ENCODE measurements around the gene HCFC1. TPM values are rescaled to one million over a fixed set of nuclear protein-coding genes. Genes with fewer than 3 reads are reported as not detected.

Gene HCFC1
- total and polyA plus RNA-seq, 11 donors: 11.8 to 72.6 (median 33.8) TPM

GRCh38 chrX:154012336-154012991 lies 40.8 kb upstream of the HCFC1 start:
- Histone ChIP-seq H3K9me3 (no peaks in the 10 kb centered on the region), H3K27ac (no peak overlapping the region), H3K27me3 (peaks cover 0 to 38% (median 0%) of the 10 kb centered on the region in 9 donors), H3K4me1 (peaks cover 0 to 8% (median 0%) of the 10 kb centered on the region in 12 donors), H3K4me3 (no peak overlapping the region), H3K36me3 (peaks cover 0 to 54% (median 0%) of the 10 kb centered on the region in 9 donors)
- ATAC-seq (no peak), DNase-seq (no peak)
- TF ChIP-seq, protein P1, sequence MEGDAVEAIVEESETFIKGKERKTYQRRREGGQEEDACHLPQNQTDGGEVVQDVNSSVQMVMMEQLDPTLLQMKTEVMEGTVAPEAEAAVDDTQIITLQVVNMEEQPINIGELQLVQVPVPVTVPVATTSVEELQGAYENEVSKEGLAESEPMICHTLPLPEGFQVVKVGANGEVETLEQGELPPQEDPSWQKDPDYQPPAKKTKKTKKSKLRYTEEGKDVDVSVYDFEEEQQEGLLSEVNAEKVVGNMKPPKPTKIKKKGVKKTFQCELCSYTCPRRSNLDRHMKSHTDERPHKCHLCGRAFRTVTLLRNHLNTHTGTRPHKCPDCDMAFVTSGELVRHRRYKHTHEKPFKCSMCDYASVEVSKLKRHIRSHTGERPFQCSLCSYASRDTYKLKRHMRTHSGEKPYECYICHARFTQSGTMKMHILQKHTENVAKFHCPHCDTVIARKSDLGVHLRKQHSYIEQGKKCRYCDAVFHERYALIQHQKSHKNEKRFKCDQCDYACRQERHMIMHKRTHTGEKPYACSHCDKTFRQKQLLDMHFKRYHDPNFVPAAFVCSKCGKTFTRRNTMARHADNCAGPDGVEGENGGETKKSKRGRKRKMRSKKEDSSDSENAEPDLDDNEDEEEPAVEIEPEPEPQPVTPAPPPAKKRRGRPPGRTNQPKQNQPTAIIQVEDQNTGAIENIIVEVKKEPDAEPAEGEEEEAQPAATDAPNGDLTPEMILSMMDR (IDR thresholded peaks at IDR 0.05): no peak
- no peak for TF ChIP-seq POLR2A (IDR thresholded peaks at IDR 0.05)
- intact Hi-C loops (cut with DNase I): loop anchor here in 5 of 10 donors (5.0 kb wide), 2 partner anchors 35 to 40 kb away; no protein-coding TSS in a partner anchor
- 83 to 91% (median 87%) methylated on average over 9 to 17 of the region's 17 CpGs for WGBS, 4 donors

DNA sequence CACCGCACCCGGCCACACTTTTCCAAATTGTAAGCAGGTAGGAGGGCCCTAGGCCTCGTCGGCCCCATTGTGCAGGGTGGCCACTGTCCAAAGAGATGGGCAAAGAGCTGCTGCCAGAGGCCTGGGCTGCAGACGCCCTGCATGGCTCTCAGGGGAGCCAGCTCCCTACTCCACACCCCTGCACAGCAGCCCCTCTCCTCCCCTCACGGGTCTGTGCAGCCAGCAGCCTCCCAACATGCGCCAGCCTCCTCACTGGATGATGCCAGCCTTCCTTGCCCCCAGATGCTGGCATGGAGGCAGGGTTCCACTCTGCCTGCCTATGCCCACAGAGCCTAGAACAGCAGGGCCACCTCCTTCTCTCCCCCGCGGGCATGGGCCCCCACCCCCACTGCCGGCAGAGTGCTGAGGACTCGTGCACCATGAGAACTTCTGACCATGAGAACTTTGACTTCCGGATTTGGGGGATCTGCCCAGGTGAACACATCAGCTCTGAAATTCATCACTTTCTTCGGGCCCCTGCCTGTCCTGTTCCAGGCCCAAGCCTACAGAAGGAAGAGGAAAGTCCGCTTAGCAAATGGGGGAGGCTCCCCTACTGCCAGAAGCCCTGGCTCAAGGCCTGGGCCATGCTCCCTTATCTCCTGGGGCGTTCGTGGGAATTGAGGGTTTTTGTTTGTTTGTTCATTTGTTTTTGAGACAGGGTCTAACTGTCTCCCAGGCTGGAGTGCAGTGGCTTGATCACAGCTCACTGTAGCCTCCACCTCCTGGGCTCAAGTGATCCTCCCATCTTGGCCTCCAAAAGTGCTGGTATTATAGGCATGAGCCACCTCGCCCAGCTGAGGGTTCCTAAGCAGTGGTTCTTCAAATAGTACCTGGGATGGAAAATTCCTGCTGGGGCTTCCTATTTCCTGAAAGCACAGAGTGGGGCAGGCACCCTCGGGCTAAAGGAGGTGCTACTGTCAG lies 40.0 kb upstream of the HCFC1 start:
- Histone ChIP-seq H3K27me3 (peaks cover 0 to 45% (median 0%) of the 10 kb centered on the region in 9 donors), H3K9me3 (no peaks in the 10 kb centered on the region), H3K27ac (no peak overlapping the region), H3K4me1 (peaks cover 0 to 8% (median 0%) of the 10 kb centered on the region in 12 donors), H3K36me3 (peaks cover 0 to 46% (median 0%) of the 10 kb centered on the region in 9 donors), H3K4me3 (no peak overlapping the region)
- DNase-seq (no peak), ATAC-seq (no peak)
- WGBS, 4 donors: 84 to 93% (median 91%) methylated on average over 13 to 18 of the region's 18 CpGs
- intact Hi-C loops (cut with DNase I): loop anchor here in 5 of 10 donors (5.0 kb wide), 2 partner anchors 36 to 41 kb away; no protein-coding TSS in a partner anchor
- TF ChIP-seq POLR2A (IDR thresholded peaks at IDR 0.05): no peak
- TF ChIP-seq, protein P1 (IDR thresholded peaks at IDR 0.05): no peak

DNA sequence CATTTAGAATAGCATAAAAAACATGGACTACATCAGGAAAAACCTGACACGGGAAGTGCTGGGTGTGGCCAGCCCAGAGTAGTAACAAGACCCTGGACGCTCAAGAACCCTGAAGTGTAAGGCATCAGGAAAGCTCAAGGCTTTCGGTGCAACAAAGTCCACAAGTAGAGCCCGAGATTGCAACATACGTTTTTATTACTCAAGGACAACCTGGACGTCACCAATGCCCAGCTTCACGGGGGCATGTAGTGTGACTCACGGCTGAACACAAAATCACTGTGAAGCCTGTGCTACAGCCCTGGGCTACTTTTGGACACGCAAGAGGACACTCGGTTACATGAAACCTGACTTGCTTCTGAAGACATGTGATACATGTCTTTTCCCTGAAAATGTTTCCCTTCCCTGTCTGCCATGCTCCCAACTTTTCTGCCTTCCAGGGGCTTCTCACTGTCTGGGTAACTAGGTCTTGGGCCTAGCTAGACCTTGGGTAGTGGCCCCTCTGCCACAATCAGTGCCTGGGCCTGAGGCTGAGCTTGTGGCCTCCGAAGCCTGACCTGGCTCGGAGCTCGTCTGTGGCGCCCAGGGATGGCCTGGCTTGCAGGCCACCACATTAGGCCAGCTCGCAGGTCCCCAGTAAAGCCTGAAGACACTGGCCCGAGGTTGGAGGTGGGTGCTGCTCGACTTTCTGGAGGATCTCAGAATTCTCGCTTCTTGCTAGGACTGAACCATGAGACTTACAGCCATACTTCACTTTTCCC lies 38.9 kb upstream of the HCFC1 start:
- peaks cover 0 to 8% (median 0%) of the 10 kb centered on the region in 12 donors for H3K4me1 ChIP-seq
- H3K9me3 ChIP-seq: no peaks in the 10 kb centered on the region
- no peak overlapping the region for H3K4me3 ChIP-seq
- 86 to 92% (median 89%) methylated on average over 18 of the region's 18 CpGs for WGBS, 4 donors
- TF ChIP-seq POLR2A (IDR thresholded peaks at IDR 0.05): no peak
- TF ChIP-seq, protein P1 (IDR thresholded peaks at IDR 0.05): no peak
- no peak overlapping the region for H3K27ac ChIP-seq
- peaks cover 0 to 52% (median 0%) of the 10 kb centered on the region in 9 donors for H3K27me3 ChIP-seq
- H3K36me3 ChIP-seq: peaks cover 0 to 35% (median 0%) of the 10 kb centered on the region in 9 donors
- DNase-seq (no peak), ATAC-seq (no peak)
- intact Hi-C loops (cut with DNase I): loop anchor here in 5 of 10 donors (5.0 kb wide), 2 partner anchors 37 to 42 kb away; no protein-coding TSS in a partner anchor
